HL-60 (cell line): ENCODE results near the gene FMN1.

Experiments
- DNase-seq, 2 experiments: peaks; one replicate each; pipeline ENCODE4 v3.0.0-alpha.2; 2010 to 2020; ENCODE audit warnings: low read depth in 1 of 2, low spot score in 1 of 2
- H3K27ac ChIP-seq: fragments of 250-450 bp; sonication (Bioruptor Pico); replicated peaks from 2 replicates; pipeline ENCODE4 v1.5.1; 2020; ENCODE audit warnings: mild to moderate bottlenecking, moderate library complexity
- H3K27me3 ChIP-seq: fragments of 250-450 bp; sonication (Bioruptor Pico); 2 replicates; pipeline ENCODE4 v1.5.1; 2021; ENCODE audit warnings: mild to moderate bottlenecking, moderate library complexity; ENCODE audit not compliant: insufficient read depth, poor library complexity, severe bottlenecking
- H3K4me3 ChIP-seq: replicated peaks from 2 replicates; pipeline ENCODE4 v1.5.1; 2011; ENCODE audit warnings: mild to moderate bottlenecking, control low read depth, low read length; ENCODE audit not compliant: insufficient read depth
- CTCF ChIP-seq: IDR thresholded peaks from one replicate; pipeline ENCODE4 v1.5.1; 2011; ENCODE audit warnings: low read length, control low read depth, inconsistent platforms; ENCODE audit not compliant: insufficient read depth
- GABPA ChIP-seq: IDR thresholded peaks from 2 replicates; pipeline ENCODE4 v1.6.1; 2012; ENCODE audit warnings: low read depth
- POLR2AphosphoS5 ChIP-seq: IDR thresholded peaks from 2 replicates; pipeline ENCODE4 v1.6.1; 2012; ENCODE audit warnings: low read depth
- SPI1 ChIP-seq: IDR thresholded peaks from 2 replicates; pipeline ENCODE4 v1.6.1; 2012; ENCODE audit warnings: low read depth, mild to moderate bottlenecking, borderline replicate concordance
- TF ChIP-seq, protein P1 (sequence below): IDR thresholded peaks from 2 replicates; pipeline ENCODE4 v1.6.1; 2012; ENCODE audit warnings: low read depth; ENCODE audit not compliant: insufficient replicate concordance

The FMN1 gene

GRCh38 chr15:32972686-32973085 lies 221.8 kb downstream of the FMN1 start:
- Histone ChIP-seq H3K27me3 (peaks cover 10% of the 10 kb centered on the region), H3K4me3 (no peak overlapping the region), H3K27ac (no peak overlapping the region)
- DNase-seq = no peak
- TF ChIP-seq POLR2AphosphoS5 (no peak), CTCF (no peak), SPI1 (no peak)

- H3K4me3 ChIP-seq = no peak overlapping the region
- no peak overlapping the region for H3K27ac ChIP-seq
- DNase-seq = no peak
- peaks cover 10% of the 10 kb centered on the region for H3K27me3 ChIP-seq
- TF ChIP-seq SPI1 (no peak), POLR2AphosphoS5 (no peak), GABPA (no peak), CTCF (no peak)
- TF ChIP-seq, protein P1, sequence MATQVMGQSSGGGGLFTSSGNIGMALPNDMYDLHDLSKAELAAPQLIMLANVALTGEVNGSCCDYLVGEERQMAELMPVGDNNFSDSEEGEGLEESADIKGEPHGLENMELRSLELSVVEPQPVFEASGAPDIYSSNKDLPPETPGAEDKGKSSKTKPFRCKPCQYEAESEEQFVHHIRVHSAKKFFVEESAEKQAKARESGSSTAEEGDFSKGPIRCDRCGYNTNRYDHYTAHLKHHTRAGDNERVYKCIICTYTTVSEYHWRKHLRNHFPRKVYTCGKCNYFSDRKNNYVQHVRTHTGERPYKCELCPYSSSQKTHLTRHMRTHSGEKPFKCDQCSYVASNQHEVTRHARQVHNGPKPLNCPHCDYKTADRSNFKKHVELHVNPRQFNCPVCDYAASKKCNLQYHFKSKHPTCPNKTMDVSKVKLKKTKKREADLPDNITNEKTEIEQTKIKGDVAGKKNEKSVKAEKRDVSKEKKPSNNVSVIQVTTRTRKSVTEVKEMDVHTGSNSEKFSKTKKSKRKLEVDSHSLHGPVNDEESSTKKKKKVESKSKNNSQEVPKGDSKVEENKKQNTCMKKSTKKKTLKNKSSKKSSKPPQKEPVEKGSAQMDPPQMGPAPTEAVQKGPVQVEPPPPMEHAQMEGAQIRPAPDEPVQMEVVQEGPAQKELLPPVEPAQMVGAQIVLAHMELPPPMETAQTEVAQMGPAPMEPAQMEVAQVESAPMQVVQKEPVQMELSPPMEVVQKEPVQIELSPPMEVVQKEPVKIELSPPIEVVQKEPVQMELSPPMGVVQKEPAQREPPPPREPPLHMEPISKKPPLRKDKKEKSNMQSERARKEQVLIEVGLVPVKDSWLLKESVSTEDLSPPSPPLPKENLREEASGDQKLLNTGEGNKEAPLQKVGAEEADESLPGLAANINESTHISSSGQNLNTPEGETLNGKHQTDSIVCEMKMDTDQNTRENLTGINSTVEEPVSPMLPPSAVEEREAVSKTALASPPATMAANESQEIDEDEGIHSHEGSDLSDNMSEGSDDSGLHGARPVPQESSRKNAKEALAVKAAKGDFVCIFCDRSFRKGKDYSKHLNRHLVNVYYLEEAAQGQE = no peak
Measured at GRCh38 chr15:32970847-32971246, 223.7 kb downstream of the FMN1 start.

DNA sequence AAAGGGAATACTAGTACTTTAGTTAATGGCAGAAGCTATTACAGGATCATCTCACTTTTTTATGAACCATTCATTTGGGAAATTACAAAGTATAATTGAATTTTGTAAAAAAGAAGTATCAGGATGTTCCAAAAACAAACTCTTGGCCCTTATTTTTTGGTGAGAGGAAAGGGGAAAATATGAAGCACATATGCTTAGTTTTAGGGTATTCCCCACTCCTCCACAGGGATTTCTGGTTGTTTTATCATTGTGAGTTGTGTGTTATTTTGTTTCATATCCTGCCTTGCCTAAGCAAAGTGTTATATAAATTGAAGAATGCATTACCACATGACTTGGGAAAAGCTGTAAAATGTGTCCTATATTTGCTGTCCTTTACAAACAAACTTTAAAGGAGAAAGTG lies 227.0 kb downstream of the FMN1 start:
- Histone ChIP-seq H3K4me3 (no peak overlapping the region), H3K27ac (no peak overlapping the region), H3K27me3 (peaks cover 7% of the 10 kb centered on the region)
- no peak for TF ChIP-seq SPI1
- TF ChIP-seq GABPA = no peak
- TF ChIP-seq CTCF = no peak
- TF ChIP-seq, protein P1 = no peak
- DNase-seq = no peak

DNA sequence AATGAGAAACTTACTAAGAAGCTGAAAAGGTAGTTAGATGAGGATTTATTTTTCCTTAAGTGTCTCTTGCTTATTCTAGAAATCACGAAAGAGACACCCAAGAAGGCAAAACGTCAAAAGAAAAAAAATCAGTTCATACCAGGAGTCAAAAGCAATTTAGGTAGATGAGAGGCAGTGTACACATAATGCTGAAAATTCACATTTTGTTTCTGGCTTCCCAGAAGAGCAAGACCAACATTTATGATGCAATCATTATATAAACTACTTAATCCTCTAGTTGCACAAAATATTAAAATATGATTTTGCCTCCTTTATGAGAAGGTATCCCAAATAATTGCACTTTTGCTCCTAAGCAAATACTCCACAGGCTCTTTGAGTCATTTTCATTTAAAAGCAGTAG lies 228.0 kb downstream of the FMN1 start:
- TF ChIP-seq CTCF (no peak), SPI1 (no peak), GABPA (no peak), POLR2AphosphoS5 (no peak)
- TF ChIP-seq, protein P1 = no peak
- Histone ChIP-seq H3K27ac (no peak overlapping the region), H3K27me3 (peaks cover 4% of the 10 kb centered on the region), H3K4me3 (no peak overlapping the region)
- no peak for DNase-seq
